Measurements from ENCODE around the gene NLGN3.
A peak's percentile ranks its signal among the peaks of the same experiment; 100 is the strongest.

The NLGN3 gene

DNA sequence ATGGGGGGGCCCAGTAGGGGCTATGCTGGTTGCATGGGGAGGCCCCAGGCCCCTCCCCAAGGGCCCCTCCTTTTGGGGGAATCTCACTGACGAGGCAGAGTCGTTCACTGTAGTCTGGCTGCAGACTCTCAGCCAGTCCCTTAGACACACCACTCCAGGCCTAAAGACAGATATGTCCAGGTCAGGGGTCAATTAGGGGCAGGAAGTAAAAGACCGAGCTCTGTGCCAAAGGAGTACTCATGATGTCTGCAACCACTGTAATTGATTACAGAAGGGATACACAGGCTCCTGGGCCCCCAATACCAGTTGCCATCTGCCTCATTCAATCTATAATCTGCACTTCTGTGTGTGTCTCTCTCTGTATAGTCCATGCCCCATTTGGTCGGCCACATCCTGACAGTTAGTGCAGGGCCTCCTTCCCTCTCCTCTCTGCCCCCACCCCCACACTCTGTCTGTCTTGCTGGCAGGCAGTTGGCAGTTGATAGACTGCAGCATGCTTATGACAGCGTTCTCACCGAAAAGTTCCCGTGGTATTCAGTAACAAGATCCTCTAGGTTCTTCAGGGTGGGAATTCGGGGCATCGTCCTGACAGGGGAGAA lies 36.8 kb upstream of the NLGN3 start:
- Histone ChIP-seq H3K9me3 (ENCODE audit: insufficient read depth, low read length) (no peaks in the 10 kb centered on the region), H3K36me3 (ENCODE audit: insufficient read depth, insufficient read length, low read length) (no peaks in the 10 kb centered on the region), H3K4me1 (ENCODE audit: insufficient read depth, insufficient read length) (peaks cover 5% of the 10 kb centered on the region), H3K27me3 (ENCODE audit: insufficient read depth, insufficient read length) (peaks cover 29% of the 10 kb centered on the region), H3K9ac (ENCODE audit: insufficient read length, low read depth) (no peak overlapping the region), H3K4me3 (ENCODE audit: insufficient read length, low read depth) (no peak overlapping the region)
- no peak for DNase-seq (ENCODE audit: low read depth, low spot score)
- TF ChIP-seq YY1 (IDR thresholded peaks at IDR 0.05; ENCODE audit: insufficient read depth, insufficient read length) (no peak), SUZ12 (IDR thresholded peaks at IDR 0.05; ENCODE audit: extremely low read depth, insufficient read depth, insufficient read length) (no peak), ZNF274 (IDR thresholded peaks at IDR 0.05; ENCODE audit: low read depth, low read length) (no peak)

DNA sequence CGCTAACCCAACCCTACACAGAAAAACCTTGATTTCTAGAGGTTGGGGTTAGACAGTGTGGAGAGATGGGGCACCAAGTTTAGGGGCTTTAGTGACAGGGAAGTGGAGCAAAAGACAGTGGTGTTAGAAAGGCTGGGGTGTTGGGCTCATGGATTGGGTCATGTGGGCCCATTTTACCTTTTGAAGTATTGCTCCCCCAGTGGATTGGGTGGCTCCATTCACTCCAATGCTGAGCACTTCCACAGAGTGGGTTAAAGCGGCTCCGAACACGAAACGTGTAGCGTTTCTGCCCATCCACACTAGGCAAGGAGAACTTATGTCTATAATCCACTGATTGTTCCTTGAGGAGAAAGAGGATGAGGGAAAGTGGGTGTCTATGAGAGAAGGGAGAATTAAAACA lies 35.6 kb upstream of the NLGN3 start:
- Histone ChIP-seq H3K9ac (ENCODE audit: insufficient read length, low read depth) (no peak overlapping the region), H3K27me3 (ENCODE audit: insufficient read depth, insufficient read length) (peaks cover 29% of the 10 kb centered on the region), H3K4me1 (ENCODE audit: insufficient read depth, insufficient read length) (peaks cover 5% of the 10 kb centered on the region), H3K4me3 (ENCODE audit: insufficient read length, low read depth) (no peak overlapping the region), H3K36me3 (ENCODE audit: insufficient read depth, insufficient read length, low read length) (no peaks in the 10 kb centered on the region), H3K9me3 (ENCODE audit: insufficient read depth, low read length) (no peaks in the 10 kb centered on the region)
- DNase-seq (ENCODE audit: low read depth, low spot score): no peak
- TF ChIP-seq ZNF274 (IDR thresholded peaks at IDR 0.05; ENCODE audit: low read depth, low read length) (no peak), SUZ12 (IDR thresholded peaks at IDR 0.05; ENCODE audit: extremely low read depth, insufficient read depth, insufficient read length) (no peak), YY1 (IDR thresholded peaks at IDR 0.05; ENCODE audit: insufficient read depth, insufficient read length) (no peak)

DNA sequence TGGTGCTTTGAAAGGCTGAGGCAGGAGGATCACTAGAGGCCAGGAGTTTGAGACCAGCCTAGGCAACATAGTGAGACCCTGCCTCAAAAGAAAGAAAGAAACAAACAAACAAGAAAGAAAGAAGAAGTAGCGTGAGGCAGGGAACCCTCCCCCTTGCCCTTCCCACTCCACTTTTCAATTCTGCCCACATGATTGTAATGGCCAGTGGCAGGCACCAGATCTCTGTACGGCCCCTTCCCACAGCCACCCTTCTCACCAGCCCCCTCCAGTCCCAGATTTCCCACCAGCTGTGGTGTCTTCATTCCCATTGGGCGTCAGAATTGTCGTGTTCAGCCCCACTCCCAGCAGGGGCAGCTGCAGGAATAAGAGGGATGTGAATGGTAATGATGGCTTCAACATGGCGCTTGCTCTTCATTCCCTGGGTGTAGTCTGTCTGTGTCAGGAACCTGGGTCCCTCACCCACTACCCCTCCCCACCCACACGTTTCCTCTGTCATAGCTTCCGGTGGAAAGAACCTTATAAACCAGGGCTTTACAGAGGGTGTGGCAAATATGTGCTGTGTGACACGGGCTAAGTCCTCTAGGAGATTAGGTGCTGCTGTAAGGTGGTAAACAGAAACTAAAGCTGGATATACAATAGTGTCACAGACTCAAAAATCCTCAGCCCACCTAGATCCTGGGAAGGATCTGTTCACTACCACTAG lies 33.3 kb upstream of the NLGN3 start, which contains the start of gene IL2RG:
IL2RG (minus strand) TSS at position 437 of the 703 bp plus-strand sequence; CDS start at position 399, 38 bp downstream.
- no peak for DNase-seq (ENCODE audit: low read depth, low spot score)
- TF ChIP-seq ZNF274 (IDR thresholded peaks at IDR 0.05; ENCODE audit: low read depth, low read length) (no peak), YY1 (IDR thresholded peaks at IDR 0.05; ENCODE audit: insufficient read depth, insufficient read length) (no peak), SUZ12 (IDR thresholded peaks at IDR 0.05; ENCODE audit: extremely low read depth, insufficient read depth, insufficient read length) (no peak)
- Histone ChIP-seq H3K27me3 (ENCODE audit: insufficient read depth, insufficient read length) (peaks cover 36% of the 10 kb centered on the region), H3K9ac (ENCODE audit: insufficient read length, low read depth) (no peak within 1 kb of the TSS), H3K4me1 (ENCODE audit: insufficient read depth, insufficient read length) (peaks cover 5% of the 10 kb centered on the region), H3K4me3 (ENCODE audit: insufficient read length, low read depth) (no peak within 1 kb of the TSS), H3K36me3 (ENCODE audit: insufficient read depth, insufficient read length, low read length) (no peaks in the 10 kb centered on the region), H3K9me3 (ENCODE audit: insufficient read depth, low read length) (no peaks in the 10 kb centered on the region)

DNA sequence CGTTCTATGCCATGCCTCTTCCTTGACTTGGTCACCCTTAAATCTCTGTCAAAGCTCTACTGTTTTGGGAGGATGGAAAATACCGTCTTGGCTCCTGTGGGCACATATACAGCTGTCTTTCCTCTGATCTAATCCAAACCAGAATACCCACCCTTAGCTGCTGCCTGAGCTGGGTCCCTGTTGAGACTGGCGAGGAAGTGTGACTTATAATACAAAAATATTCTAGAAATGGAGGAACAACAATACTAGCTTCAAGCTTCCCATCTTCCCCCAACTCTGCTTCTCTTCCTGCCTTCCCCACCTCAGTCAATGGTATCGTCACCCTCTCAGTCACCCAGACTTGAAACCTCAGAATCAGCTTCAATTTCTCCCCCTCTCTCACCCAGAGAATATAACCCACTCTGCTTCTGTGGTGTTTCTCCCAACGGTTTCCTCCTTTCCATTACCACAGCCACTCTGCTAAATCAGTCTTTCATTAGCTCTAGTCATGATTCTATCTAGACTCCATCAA lies 32.7 kb upstream of the NLGN3 start:
- TF ChIP-seq YY1 (IDR thresholded peaks at IDR 0.05; ENCODE audit: insufficient read depth, insufficient read length) (no peak), SUZ12 (IDR thresholded peaks at IDR 0.05; ENCODE audit: extremely low read depth, insufficient read depth, insufficient read length) (no peak), ZNF274 (IDR thresholded peaks at IDR 0.05; ENCODE audit: low read depth, low read length) (no peak)
- Histone ChIP-seq H3K4me1 (ENCODE audit: insufficient read depth, insufficient read length) (peaks cover 5% of the 10 kb centered on the region), H3K4me3 (ENCODE audit: insufficient read length, low read depth) (no peak overlapping the region), H3K36me3 (ENCODE audit: insufficient read depth, insufficient read length, low read length) (no peaks in the 10 kb centered on the region), H3K9ac (ENCODE audit: insufficient read length, low read depth) (no peak overlapping the region), H3K27me3 (ENCODE audit: insufficient read depth, insufficient read length) (peaks cover 36% of the 10 kb centered on the region), H3K9me3 (ENCODE audit: insufficient read depth, low read length) (no peaks in the 10 kb centered on the region)
- no peak for DNase-seq (ENCODE audit: low read depth, low spot score)

DNA sequence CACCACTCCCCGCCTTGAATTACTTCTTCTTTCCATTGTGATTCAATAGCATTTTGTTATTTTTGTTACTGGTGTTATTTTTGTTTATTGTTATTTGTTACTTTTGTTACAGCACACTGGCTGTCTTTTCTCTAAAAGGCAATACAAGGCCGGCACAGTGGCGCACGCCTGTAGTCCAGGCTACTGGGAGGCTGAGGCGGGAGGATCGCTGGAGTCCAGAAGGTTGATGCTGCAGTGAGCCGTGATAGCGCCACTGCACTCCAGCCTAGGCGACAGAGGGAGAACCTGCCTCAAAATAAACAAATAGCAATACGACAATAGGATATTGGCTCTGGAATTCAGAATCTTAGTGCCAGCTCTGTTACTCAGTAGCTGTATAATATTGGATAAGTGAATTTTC lies 27.3 kb upstream of the NLGN3 start:
- Histone ChIP-seq H3K9ac (ENCODE audit: insufficient read length, low read depth) (peak overlapping the region; percentile 21), H3K4me3 (ENCODE audit: insufficient read length, low read depth) (peak overlapping the region; percentile 4)
- DNase-seq (ENCODE audit: low read depth, low spot score): no peak

DNA sequence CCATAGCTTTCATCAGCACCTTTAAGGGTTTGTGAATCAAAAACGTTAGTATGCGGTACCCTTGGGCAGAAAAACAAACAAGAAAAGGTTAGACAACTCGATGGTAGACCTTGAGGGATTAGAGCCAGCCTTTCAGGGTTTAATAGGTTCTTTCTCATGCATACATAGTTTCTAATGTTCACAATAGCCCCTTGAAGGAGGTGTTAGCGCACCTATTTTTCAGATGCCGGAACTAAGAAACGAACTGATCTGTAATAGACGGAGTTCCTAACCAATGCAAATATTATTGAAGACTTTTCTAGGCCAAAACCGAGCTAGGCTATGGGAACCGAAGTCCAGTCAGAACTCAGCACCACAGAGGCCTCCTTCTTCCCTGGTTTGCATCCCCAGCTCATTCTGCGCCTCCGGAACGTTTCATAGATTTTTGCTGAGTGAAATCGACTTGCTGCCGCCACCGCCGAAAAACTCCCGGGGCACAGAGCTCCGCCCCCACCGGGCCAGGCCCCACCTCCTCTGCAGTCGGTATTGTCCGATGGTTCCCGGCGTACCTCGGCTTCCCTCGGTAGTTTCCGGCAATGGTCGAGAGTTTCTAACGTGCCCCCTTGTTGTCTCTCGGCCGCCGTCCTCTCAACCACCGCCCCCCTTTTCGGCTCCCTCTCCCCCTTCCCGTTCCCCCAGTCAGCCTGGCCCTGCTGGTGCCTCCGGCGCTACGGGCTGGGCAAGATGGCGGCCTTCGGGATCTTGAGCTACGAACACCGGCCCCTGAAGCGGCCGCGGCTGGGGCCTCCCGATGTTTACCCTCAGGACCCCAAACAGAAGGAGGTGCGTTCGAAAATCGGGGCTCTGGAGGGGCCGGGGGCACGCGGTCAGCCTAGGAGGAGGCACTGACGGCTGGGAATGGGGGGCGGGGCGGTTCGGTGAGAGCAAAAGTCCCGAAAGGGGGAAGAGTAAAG lies 26.3 kb upstream of the NLGN3 start, which contains the start of gene MED12:
MED12 (plus strand) TSS at position 565 of the 953 bp plus-strand sequence; CDS start at position 724, 159 bp downstream.
- Histone ChIP-seq H3K4me1 (ENCODE audit: insufficient read depth, insufficient read length) (peaks cover 3% of the 10 kb centered on the region), H3K9ac (ENCODE audit: insufficient read length, low read depth) (peak within 1 kb of the TSS; percentile 79), H3K9me3 (ENCODE audit: insufficient read depth, low read length) (no peaks in the 10 kb centered on the region), H3K4me3 (ENCODE audit: insufficient read length, low read depth) (peak within 1 kb of the TSS; percentile 61), H3K27me3 (ENCODE audit: insufficient read depth, insufficient read length) (peaks cover 16% of the 10 kb centered on the region), H3K36me3 (ENCODE audit: insufficient read depth, insufficient read length, low read length) (peaks cover 39% of the 10 kb centered on the region)
- no peak for TF ChIP-seq SUZ12 (IDR thresholded peaks at IDR 0.05; ENCODE audit: extremely low read depth, insufficient read depth, insufficient read length)
- no peak for TF ChIP-seq YY1 (IDR thresholded peaks at IDR 0.05; ENCODE audit: insufficient read depth, insufficient read length)
- no peak for TF ChIP-seq ZNF274 (IDR thresholded peaks at IDR 0.05; ENCODE audit: low read depth, low read length)
- peak; percentile 77 for DNase-seq (ENCODE audit: low read depth, low spot score)

More for the DNA sequence above, 27.3 kb upstream of the NLGN3 start:
- H3K27me3 ChIP-seq (ENCODE audit: insufficient read depth, insufficient read length): peaks cover 20% of the 10 kb centered on the region
- no peak for TF ChIP-seq ZNF274 (IDR thresholded peaks at IDR 0.05; ENCODE audit: low read depth, low read length)
- no peak for TF ChIP-seq YY1 (IDR thresholded peaks at IDR 0.05; ENCODE audit: insufficient read depth, insufficient read length)
- no peak for TF ChIP-seq SUZ12 (IDR thresholded peaks at IDR 0.05; ENCODE audit: extremely low read depth, insufficient read depth, insufficient read length)
- no peaks in the 10 kb centered on the region for H3K9me3 ChIP-seq (ENCODE audit: insufficient read depth, low read length)
- peaks cover 29% of the 10 kb centered on the region for H3K36me3 ChIP-seq (ENCODE audit: insufficient read depth, insufficient read length, low read length)
- H3K4me1 ChIP-seq (ENCODE audit: insufficient read depth, insufficient read length): peaks cover 3% of the 10 kb centered on the region
